ENCODE results near the gene LAMTOR3. TPM values are rescaled to one million over a fixed set of nuclear protein-coding genes. Genes with fewer than 3 reads are reported as not detected.

Gene LAMTOR3
- total and polyA plus RNA-seq, 12 donors = 29.0 to 37.4 (median 33.9) TPM

- H3K27ac ChIP-seq = no peak overlapping the region
- DNase-seq (no peak), ATAC-seq (no peak)
- no peaks in the 10 kb centered on the region for H3K9me3 ChIP-seq
- H3K27me3 ChIP-seq = no peaks in the 10 kb centered on the region
- H3K36me3 ChIP-seq = peaks cover 0 to 3% (median 0%) of the 10 kb centered on the region in 9 donors
- intact Hi-C loops (cut with DNase I) = no loop called here
- peaks cover 0 to 45% (median 0%) of the 10 kb centered on the region in 9 donors for H3K4me1 ChIP-seq
- 93 to 94% methylated on average over 4 of the region's 4 CpGs for WGBS, 2 donors
- no peak for TF ChIP-seq CTCF (IDR thresholded peaks at IDR 0.05)
- H3K4me3 ChIP-seq = no peak overlapping the region
Measured at GRCh38 chr4:99848591-99849001, 45.6 kb downstream of the LAMTOR3 start.

- DNase-seq = no peak
- WGBS, 2 donors = 89% methylated on average over 10 of the region's 10 CpGs
- no peak overlapping the region for H3K4me3 ChIP-seq
- intact Hi-C loops (cut with DNase I) = no loop called here
- H3K27me3 ChIP-seq = no peaks in the 10 kb centered on the region
- H3K4me1 ChIP-seq = peaks cover 0 to 45% (median 0%) of the 10 kb centered on the region in 9 donors
- no peak for ATAC-seq
- peak overlapping the region in 1 of 10 donors; percentile 49 for H3K27ac ChIP-seq
- TF ChIP-seq CTCF (IDR thresholded peaks at IDR 0.05) = no peak
- H3K36me3 ChIP-seq = peaks cover 0 to 3% (median 0%) of the 10 kb centered on the region in 9 donors
- H3K9me3 ChIP-seq = no peaks in the 10 kb centered on the region
Measured at GRCh38 chr4:99847362-99847976, 46.8 kb downstream of the LAMTOR3 start.

GRCh38 chr4:99846891-99847290 lies 47.3 kb downstream of the LAMTOR3 start:
- H3K4me3 ChIP-seq = no peak overlapping the region
- no peak for DNase-seq
- intact Hi-C loops (cut with DNase I) = no loop called here
- peak overlapping the region in 1 of 10 donors; percentile 49 for H3K27ac ChIP-seq
- H3K36me3 ChIP-seq = peaks cover 0 to 7% (median 0%) of the 10 kb centered on the region in 9 donors
- no peak for ATAC-seq
- H3K9me3 ChIP-seq = no peaks in the 10 kb centered on the region
- WGBS, 2 donors = 63 to 74% methylated on average over 1 of the region's 1 CpG
- no peaks in the 10 kb centered on the region for H3K27me3 ChIP-seq
- no peak for TF ChIP-seq CTCF (IDR thresholded peaks at IDR 0.05)
- H3K4me1 ChIP-seq = peaks cover 0 to 45% (median 0%) of the 10 kb centered on the region in 9 donors

- no peaks in the 10 kb centered on the region for H3K27me3 ChIP-seq
- H3K36me3 ChIP-seq = peaks cover 0 to 16% (median 0%) of the 10 kb centered on the region in 9 donors
- peak overlapping the region in 1 of 10 donors; percentile 49 for H3K27ac ChIP-seq
- no peak for DNase-seq
- H3K4me1 ChIP-seq = peaks cover 0 to 37% (median 0%) of the 10 kb centered on the region in 9 donors
- no peak overlapping the region for H3K4me3 ChIP-seq
- 82 to 86% methylated on average over 2 of the region's 2 CpGs for WGBS, 2 donors
- no peak for ATAC-seq
- TF ChIP-seq CTCF (IDR thresholded peaks at IDR 0.05) = no peak
- no peaks in the 10 kb centered on the region for H3K9me3 ChIP-seq
- intact Hi-C loops (cut with DNase I) = no loop called here
Measured at GRCh38 chr4:99845708-99846469, 48.3 kb downstream of the LAMTOR3 start.
